H9 (cell line): ENCODE results near the gene EMX2. TPM values are rescaled to one million over a fixed set of nuclear protein-coding genes. Genes with fewer than 3 reads are reported as not detected.

Source experiments
- DNase-seq: peaks from one replicate; pipeline ENCODE4 v3.0.0-alpha.2; 2017
- H2AFZ ChIP-seq: one replicate; pipeline ENCODE4 v1.6.1; 2013; ENCODE audit warnings: mild to moderate bottlenecking, low read length, control low read depth, moderate library complexity
- H2AK5ac ChIP-seq: 2 replicates; pipeline ENCODE4 v1.6.1; 2013; ENCODE audit warnings: low read length, control low read depth, mixed read lengths; ENCODE audit not compliant: insufficient read length
- H2BK120ac ChIP-seq: one replicate; pipeline ENCODE4 v1.6.1; 2013; ENCODE audit warnings: low read depth, mild to moderate bottlenecking, low read length, control low read depth, inconsistent platforms; ENCODE audit not compliant: poor library complexity, severe bottlenecking
- H2BK12ac ChIP-seq: 2 replicates; pipeline ENCODE4 v1.6.1; 2013; ENCODE audit warnings: low read length, control low read depth, mixed read lengths, low read depth; ENCODE audit not compliant: insufficient read length
- H2BK15ac ChIP-seq: 2 replicates; pipeline ENCODE4 v1.6.1; 2013; ENCODE audit warnings: low read depth, low read length, control low read depth
- H2BK20ac ChIP-seq: one replicate; pipeline ENCODE4 v1.6.1; 2013; ENCODE audit warnings: low read depth, mild to moderate bottlenecking, low read length, control low read depth, inconsistent platforms; ENCODE audit not compliant: poor library complexity, severe bottlenecking
- H2BK5ac ChIP-seq: 2 replicates; pipeline ENCODE4 v1.6.1; 2013; ENCODE audit warnings: low read length, control low read depth, mixed read lengths; ENCODE audit not compliant: insufficient read length
- H3K14ac ChIP-seq: 2 replicates; pipeline ENCODE4 v1.6.1; 2013; ENCODE audit warnings: low read length, control low read depth; ENCODE audit not compliant: insufficient read depth
- H3K18ac ChIP-seq: 2 replicates; pipeline ENCODE4 v1.6.1; 2013; ENCODE audit warnings: low read depth, mild to moderate bottlenecking, mixed read lengths, low read length, control low read depth; ENCODE audit not compliant: insufficient read length
- H3K23ac ChIP-seq: 2 replicates; pipeline ENCODE4 v1.6.1; 2013; ENCODE audit warnings: low read length, control low read depth, mixed read lengths, low read depth; ENCODE audit not compliant: insufficient read length
- H3K23me2 ChIP-seq: 2 replicates; pipeline ENCODE4 v1.6.1; 2013; ENCODE audit warnings: low read depth, mild to moderate bottlenecking, mixed read lengths, low read length, control low read depth; ENCODE audit not compliant: insufficient read length, poor library complexity, severe bottlenecking
- H3K27ac ChIP-seq: 2 replicates; pipeline ENCODE4 v1.5.1; 2013; ENCODE audit warnings: low read length, control low read depth, mixed read lengths, low read depth; ENCODE audit not compliant: insufficient read length
- H3K27me3 ChIP-seq: 2 replicates; pipeline ENCODE4 v1.6.1; 2013; ENCODE audit warnings: low read length, control low read depth, inconsistent platforms; ENCODE audit not compliant: insufficient read depth
- H3K4ac ChIP-seq: 2 replicates; pipeline ENCODE4 v1.6.1; 2013; ENCODE audit warnings: low read depth, mild to moderate bottlenecking, control low read depth, inconsistent platforms, low read length, moderate library complexity
- H3K4me1 ChIP-seq: 2 replicates; pipeline ENCODE4 v1.6.1; 2013; ENCODE audit warnings: low read length, control low read depth, inconsistent platforms; ENCODE audit not compliant: insufficient read depth
- H3K4me2 ChIP-seq: 2 replicates; pipeline ENCODE4 v1.6.1; 2013; ENCODE audit warnings: low read length, control low read depth, mixed read lengths; ENCODE audit not compliant: insufficient read length, insufficient read depth
- H3K56ac ChIP-seq: 2 replicates; pipeline ENCODE4 v1.6.1; 2013; ENCODE audit warnings: low read depth, mild to moderate bottlenecking, mixed read lengths, low read length, control low read depth; ENCODE audit not compliant: insufficient read length
- H3K79me1 ChIP-seq: 2 replicates; pipeline ENCODE4 v1.6.1; 2013; ENCODE audit warnings: low read depth, mild to moderate bottlenecking, moderate library complexity, low read length, control low read depth, inconsistent platforms; ENCODE audit not compliant: insufficient read depth, poor library complexity, severe bottlenecking
- H3K79me2 ChIP-seq: 2 replicates; pipeline ENCODE4 v1.6.1; 2013; ENCODE audit warnings: low read length, control low read depth, inconsistent platforms; ENCODE audit not compliant: insufficient read depth
- H3K9ac ChIP-seq: 2 replicates; pipeline ENCODE4 v1.6.1; 2013; ENCODE audit warnings: low read length, control low read depth, mixed read lengths; ENCODE audit not compliant: insufficient read length; ENCODE audit errors: extremely low read depth
- H3K9me3 ChIP-seq: one replicate; pipeline ENCODE4 v1.6.1; 2013; ENCODE audit warnings: low read depth, low read length, inconsistent platforms; ENCODE audit not compliant: control insufficient read depth
- H3T11ph ChIP-seq: one replicate; pipeline ENCODE4 v1.6.1; 2013; ENCODE audit warnings: mild to moderate bottlenecking, low read length, control low read depth, inconsistent platforms
- H4K20me1 ChIP-seq: one replicate; pipeline ENCODE4 v1.6.1; 2013; ENCODE audit not compliant: control insufficient read depth, insufficient read length, insufficient read depth
- H4K5ac ChIP-seq: 2 replicates; pipeline ENCODE4 v1.6.1; 2013; ENCODE audit warnings: low read depth, mild to moderate bottlenecking, mixed read lengths, low read length, control low read depth; ENCODE audit not compliant: insufficient read length
- H4K8ac ChIP-seq: replicated peaks from 2 replicates; pipeline ENCODE4 v1.6.1; 2013; ENCODE audit warnings: low read length, control low read depth, mixed read lengths, low read depth; ENCODE audit not compliant: insufficient read length
- H4K91ac ChIP-seq: 2 replicates; pipeline ENCODE4 v1.6.1; 2013; ENCODE audit warnings: low read depth, mild to moderate bottlenecking, moderate library complexity, mixed read lengths, low read length, control low read depth; ENCODE audit not compliant: insufficient read length
- H3K27ac Mint-ChIP-seq, 3 experiments: 2 replicates in 2 of 3; 3 replicates in 1 of 3; pipeline ENCODE4 v1.8.0; 2020 to 2021; ENCODE audit warnings: mixed read lengths in 3 of 3, mild to moderate bottlenecking in 1 of 3, moderate library complexity in 1 of 3
- H3K27me3 Mint-ChIP-seq: 2 replicates; pipeline ENCODE4 v1.8.0; 2021; ENCODE audit warnings: low read depth, mild to moderate bottlenecking, moderate library complexity, mixed read lengths
- H3K36me3 Mint-ChIP-seq, 3 experiments: 2 replicates in 2 of 3; 3 replicates in 1 of 3; pipeline ENCODE4 v1.8.0; 2020 to 2021; ENCODE audit warnings: low read depth in 3 of 3, mixed read lengths in 3 of 3; ENCODE audit not compliant: insufficient read depth in 1 of 3
- H3K4me1 Mint-ChIP-seq, 2 experiments: 2 replicates each; pipeline ENCODE4 v1.8.0; 2020; ENCODE audit warnings: mixed read lengths in 2 of 2
- H3K4me3 Mint-ChIP-seq, 2 experiments: 2 replicates in 1 of 2; 3 replicates in 1 of 2; pipeline ENCODE4 v1.8.0; 2020 to 2021; ENCODE audit warnings: mild to moderate bottlenecking in 2 of 2, mixed read lengths in 2 of 2, moderate library complexity in 1 of 2
- H3K9me3 Mint-ChIP-seq, 2 experiments: 2 replicates in 1 of 2; 3 replicates in 1 of 2; pipeline ENCODE4 v1.8.0; 2020; ENCODE audit warnings: mild to moderate bottlenecking in 2 of 2, mixed read lengths in 2 of 2, moderate library complexity in 1 of 2
- WGBS: extraction: QIAGEN DNeasy Blood & Tissue Kit; methylation state at CpG from one replicate; pipeline ENCODE4 v1.1.7; 2013; ENCODE audit warnings: missing lambda C conversion rate, low lambda C conversion rate, mixed read lengths; ENCODE audit not compliant: insufficient read length; ENCODE audit errors: extremely low coverage; 5-methylcytosine and 5-hydroxymethylcytosine counted together
- total RNA-seq: library from RNA; stranded (reverse); gene quantifications from 2 replicates; pipeline ENCODE4 v1.2.1, GENCODE V29; 2021
- TF ChIP-seq, protein P1 (sequence below): fragments of 200-600 bp; sonication (generic); conservative IDR thresholded peaks from 3 replicates; pipeline ENCODE4 v1.8.0; 2021; ENCODE audit warnings: antibody characterized with exemption, mild to moderate bottlenecking

EMX2 gene
- total RNA-seq, 1 experiment from 2014 or later: not detected

DNA sequence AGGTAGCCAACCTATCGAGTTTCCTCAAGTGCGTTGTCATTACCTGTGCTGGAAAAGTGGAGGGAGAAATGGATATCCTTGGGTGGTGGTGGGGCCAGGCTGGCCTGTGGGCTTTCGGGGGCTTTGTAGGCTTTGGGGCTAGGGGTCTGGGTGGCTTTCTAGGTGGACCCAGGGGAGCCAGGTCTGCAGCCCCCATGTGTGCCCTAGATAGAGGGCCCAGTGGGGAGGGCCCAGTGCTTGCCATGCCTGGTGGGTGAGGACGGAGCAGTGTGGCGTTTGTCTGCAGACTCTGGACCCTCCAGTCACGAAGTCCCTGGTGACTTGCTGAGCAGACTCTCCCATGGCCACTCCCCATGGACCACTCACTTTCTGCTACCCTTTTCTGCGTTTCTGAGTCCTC is 19.7 kb downstream of the EMX2 start:
- H3K4me1 ChIP-seq: no peaks in the 10 kb centered on the region
- H3K4me1 Mint-ChIP-seq: peaks cover 14 to 17% of the 10 kb centered on the region in 2 experiments
- H3K4me2 ChIP-seq: no peak overlapping the region
- no peaks in the 10 kb centered on the region for H3K79me2 ChIP-seq
- no peaks in the 10 kb centered on the region for H4K20me1 ChIP-seq
- H2BK12ac ChIP-seq: no peak overlapping the region
- H3K79me1 ChIP-seq: no peaks in the 10 kb centered on the region
- DNase-seq: no peak
- no peak overlapping the region for H3T11ph ChIP-seq
- H3K27ac Mint-ChIP-seq: no peak overlapping the region
- H3K23me2 ChIP-seq: no peaks in the 10 kb centered on the region
- no peak overlapping the region for H3K9ac ChIP-seq
- TF ChIP-seq, protein P1, sequence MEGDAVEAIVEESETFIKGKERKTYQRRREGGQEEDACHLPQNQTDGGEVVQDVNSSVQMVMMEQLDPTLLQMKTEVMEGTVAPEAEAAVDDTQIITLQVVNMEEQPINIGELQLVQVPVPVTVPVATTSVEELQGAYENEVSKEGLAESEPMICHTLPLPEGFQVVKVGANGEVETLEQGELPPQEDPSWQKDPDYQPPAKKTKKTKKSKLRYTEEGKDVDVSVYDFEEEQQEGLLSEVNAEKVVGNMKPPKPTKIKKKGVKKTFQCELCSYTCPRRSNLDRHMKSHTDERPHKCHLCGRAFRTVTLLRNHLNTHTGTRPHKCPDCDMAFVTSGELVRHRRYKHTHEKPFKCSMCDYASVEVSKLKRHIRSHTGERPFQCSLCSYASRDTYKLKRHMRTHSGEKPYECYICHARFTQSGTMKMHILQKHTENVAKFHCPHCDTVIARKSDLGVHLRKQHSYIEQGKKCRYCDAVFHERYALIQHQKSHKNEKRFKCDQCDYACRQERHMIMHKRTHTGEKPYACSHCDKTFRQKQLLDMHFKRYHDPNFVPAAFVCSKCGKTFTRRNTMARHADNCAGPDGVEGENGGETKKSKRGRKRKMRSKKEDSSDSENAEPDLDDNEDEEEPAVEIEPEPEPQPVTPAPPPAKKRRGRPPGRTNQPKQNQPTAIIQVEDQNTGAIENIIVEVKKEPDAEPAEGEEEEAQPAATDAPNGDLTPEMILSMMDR: no peak
- no peak overlapping the region for H4K5ac ChIP-seq
- no peak overlapping the region for H3K18ac ChIP-seq
- no peak overlapping the region for H3K56ac ChIP-seq
- no peak overlapping the region for H2BK5ac ChIP-seq
- no peaks in the 10 kb centered on the region; the same call in 1 of the 2 replicates for H3K27me3 ChIP-seq
- no peaks in the 10 kb centered on the region; a peak in 1 of 5 replicates for H3K9me3 Mint-ChIP-seq
- no peak overlapping the region for H2AK5ac ChIP-seq
- no peak overlapping the region for H3K4me3 Mint-ChIP-seq
- no peak overlapping the region for H4K8ac ChIP-seq
- no peak overlapping the region for H2BK120ac ChIP-seq
- no peak overlapping the region for H4K91ac ChIP-seq
- no peak overlapping the region for H3K23ac ChIP-seq
- H3K4ac ChIP-seq: no peak overlapping the region
- no peak overlapping the region for H3K14ac ChIP-seq
- WGBS: no CpG with 5 or more reads among the region's 7 CpGs
- H3K36me3 Mint-ChIP-seq: no peaks in the 10 kb centered on the region; a peak in 1 of 7 replicates
- no peak overlapping the region for H3K27ac ChIP-seq
- no peak overlapping the region for H2BK15ac ChIP-seq
- H3K9me3 ChIP-seq: no peaks in the 10 kb centered on the region
- peaks cover 48% of the 10 kb centered on the region for H3K27me3 Mint-ChIP-seq
- no peak overlapping the region for H2AFZ ChIP-seq
- no peak overlapping the region for H2BK20ac ChIP-seq
